ENCODE data around the gene FTSJ3. TPM values are rescaled to one million over a fixed set of nuclear protein-coding genes. Genes with fewer than 3 reads are reported as not detected.

FTSJ3 gene
- total and polyA plus RNA-seq, 2 of the 13 experiments (the other 11 are each of a cell fraction or from before 2014, with no cell fraction given): 26.0 to 64.2 TPM

DNA sequence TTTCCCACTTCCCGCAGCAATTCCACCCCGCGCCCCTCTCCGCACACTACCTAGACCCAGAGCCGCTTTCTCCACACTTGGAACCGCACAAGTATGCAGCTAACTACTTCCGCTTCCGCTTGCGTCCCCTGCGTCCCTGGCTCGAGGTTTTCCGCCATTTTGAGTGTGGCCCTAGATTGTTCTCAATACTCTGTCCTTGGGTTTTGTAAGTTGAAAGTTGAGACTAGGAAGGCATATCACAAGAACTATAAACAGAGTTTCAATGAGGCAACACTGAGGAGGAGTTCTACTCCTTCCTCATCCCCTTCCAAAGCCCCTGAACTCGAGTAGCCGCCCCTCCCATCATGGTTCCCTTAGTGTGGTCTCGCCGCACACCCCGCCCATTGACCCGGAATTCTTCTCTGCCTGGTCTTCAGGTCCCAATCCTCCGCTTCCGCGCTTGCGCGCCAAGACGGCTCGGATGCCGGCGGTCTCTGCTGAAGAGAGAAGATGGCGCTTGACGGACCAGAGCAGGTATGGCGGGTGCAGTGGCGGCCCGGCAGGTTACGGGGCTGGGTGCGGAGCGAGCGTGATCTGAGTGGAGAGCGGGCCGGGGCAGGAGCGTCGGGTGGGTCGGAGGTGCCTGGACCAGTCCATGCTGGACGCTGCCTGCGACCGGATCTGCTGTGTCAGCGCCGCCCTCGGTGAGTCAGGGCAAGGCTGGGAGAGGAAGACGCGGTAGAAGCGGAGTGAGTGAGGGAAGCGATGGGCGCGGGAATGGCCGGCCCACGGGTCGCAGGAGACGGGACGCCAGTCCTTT, at the start of gene FTSJ3, which contains the start of gene PSMC5 (continued):
- TF ChIP-seq, protein P1, sequence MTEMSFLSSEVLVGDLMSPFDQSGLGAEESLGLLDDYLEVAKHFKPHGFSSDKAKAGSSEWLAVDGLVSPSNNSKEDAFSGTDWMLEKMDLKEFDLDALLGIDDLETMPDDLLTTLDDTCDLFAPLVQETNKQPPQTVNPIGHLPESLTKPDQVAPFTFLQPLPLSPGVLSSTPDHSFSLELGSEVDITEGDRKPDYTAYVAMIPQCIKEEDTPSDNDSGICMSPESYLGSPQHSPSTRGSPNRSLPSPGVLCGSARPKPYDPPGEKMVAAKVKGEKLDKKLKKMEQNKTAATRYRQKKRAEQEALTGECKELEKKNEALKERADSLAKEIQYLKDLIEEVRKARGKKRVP (CRISPR knock-in tag; IDR thresholded peaks at IDR 0.05): no peak; a peak in 1 of 4 replicates
- TF ChIP-seq ZNF331 (CRISPR knock-in tag; IDR thresholded peaks at IDR 0.05): peak; percentile 87
- no peak for TF ChIP-seq SMARCE1 (IDR thresholded peaks at IDR 0.05; ENCODE audit: borderline replicate concordance)
- TF ChIP-seq, protein P2, sequence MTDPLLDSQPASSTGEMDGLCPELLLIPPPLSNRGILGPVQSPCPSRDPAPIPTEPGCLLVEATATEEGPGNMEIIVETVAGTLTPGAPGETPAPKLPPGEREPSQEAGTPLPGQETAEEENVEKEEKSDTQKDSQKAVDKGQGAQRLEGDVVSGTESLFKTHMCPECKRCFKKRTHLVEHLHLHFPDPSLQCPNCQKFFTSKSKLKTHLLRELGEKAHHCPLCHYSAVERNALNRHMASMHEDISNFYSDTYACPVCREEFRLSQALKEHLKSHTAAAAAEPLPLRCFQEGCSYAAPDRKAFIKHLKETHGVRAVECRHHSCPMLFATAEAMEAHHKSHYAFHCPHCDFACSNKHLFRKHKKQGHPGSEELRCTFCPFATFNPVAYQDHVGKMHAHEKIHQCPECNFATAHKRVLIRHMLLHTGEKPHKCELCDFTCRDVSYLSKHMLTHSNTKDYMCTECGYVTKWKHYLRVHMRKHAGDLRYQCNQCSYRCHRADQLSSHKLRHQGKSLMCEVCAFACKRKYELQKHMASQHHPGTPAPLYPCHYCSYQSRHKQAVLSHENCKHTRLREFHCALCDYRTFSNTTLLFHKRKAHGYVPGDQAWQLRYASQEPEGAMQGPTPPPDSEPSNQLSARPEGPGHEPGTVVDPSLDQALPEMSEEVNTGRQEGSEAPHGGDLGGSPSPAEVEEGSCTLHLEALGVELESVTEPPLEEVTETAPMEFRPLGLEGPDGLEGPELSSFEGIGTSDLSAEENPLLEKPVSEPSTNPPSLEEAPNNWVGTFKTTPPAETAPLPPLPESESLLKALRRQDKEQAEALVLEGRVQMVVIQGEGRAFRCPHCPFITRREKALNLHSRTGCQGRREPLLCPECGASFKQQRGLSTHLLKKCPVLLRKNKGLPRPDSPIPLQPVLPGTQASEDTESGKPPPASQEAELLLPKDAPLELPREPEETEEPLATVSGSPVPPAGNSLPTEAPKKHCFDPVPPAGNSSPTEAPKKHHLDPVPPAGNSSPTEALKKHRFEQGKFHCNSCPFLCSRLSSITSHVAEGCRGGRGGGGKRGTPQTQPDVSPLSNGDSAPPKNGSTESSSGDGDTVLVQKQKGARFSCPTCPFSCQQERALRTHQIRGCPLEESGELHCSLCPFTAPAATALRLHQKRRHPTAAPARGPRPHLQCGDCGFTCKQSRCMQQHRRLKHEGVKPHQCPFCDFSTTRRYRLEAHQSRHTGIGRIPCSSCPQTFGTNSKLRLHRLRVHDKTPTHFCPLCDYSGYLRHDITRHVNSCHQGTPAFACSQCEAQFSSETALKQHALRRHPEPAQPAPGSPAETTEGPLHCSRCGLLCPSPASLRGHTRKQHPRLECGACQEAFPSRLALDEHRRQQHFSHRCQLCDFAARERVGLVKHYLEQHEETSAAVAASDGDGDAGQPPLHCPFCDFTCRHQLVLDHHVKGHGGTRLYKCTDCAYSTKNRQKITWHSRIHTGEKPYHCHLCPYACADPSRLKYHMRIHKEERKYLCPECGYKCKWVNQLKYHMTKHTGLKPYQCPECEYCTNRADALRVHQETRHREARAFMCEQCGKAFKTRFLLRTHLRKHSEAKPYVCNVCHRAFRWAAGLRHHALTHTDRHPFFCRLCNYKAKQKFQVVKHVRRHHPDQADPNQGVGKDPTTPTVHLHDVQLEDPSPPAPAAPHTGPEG (CRISPR knock-in tag; IDR thresholded peaks at IDR 0.05): peak; percentile 78
- TF ChIP-seq ZNF709 (CRISPR knock-in tag; IDR thresholded peaks at IDR 0.05): peak; percentile 93
- 0 out of 2 replicates have a peak, but pooled peaks have one; percentile 69 for TF ChIP-seq RELA (CRISPR knock-in tag; IDR thresholded peaks at IDR 0.05)
- no peak; the same call in 1 of the 2 replicates for TF ChIP-seq JUNB (CRISPR knock-in tag; IDR thresholded peaks at IDR 0.05; ENCODE audit: borderline replicate concordance)
- TF ChIP-seq NR2F2 (IDR thresholded peaks at IDR 0.05; ENCODE audit: borderline replicate concordance, low read depth): peak; percentile 62; the same call in 1 of the 2 replicates
- no peak; the same call in 1 of the 2 replicates for TF ChIP-seq ZKSCAN8 (CRISPR knock-in tag; IDR thresholded peaks at IDR 0.05; ENCODE audit: borderline replicate concordance)
- peak; percentile 59; the same call in 1 of the 2 replicates for TF ChIP-seq ZNF773 (CRISPR knock-in tag; IDR thresholded peaks at IDR 0.05; ENCODE audit: borderline replicate concordance)
- peak; percentile 59; the same call in 1 of the 2 replicates for TF ChIP-seq TSC22D2 (CRISPR knock-in tag; IDR thresholded peaks at IDR 0.05; ENCODE audit: borderline replicate concordance)
- peak; percentile 9; the same call in 1 of the 2 replicates for TF ChIP-seq ZNF83 (CRISPR knock-in tag; IDR thresholded peaks at IDR 0.05; ENCODE audit: borderline replicate concordance)
- TF ChIP-seq ISX (CRISPR knock-in tag; conservative IDR thresholded peaks at IDR 0.05): no peak
- no peak; the same call in 1 of the 2 replicates for TF ChIP-seq MNT (IDR thresholded peaks at IDR 0.05)
- TF ChIP-seq KLF16 (CRISPR knock-in tag; IDR thresholded peaks at IDR 0.05): no peak
- TF ChIP-seq TOPORS (CRISPR knock-in tag; IDR thresholded peaks at IDR 0.05): peak; percentile 80; the same call in 1 of the 2 replicates
- peak; percentile 46; the same call in 1 of the 2 replicates for TF ChIP-seq DPF2 (CRISPR knock-in tag; IDR thresholded peaks at IDR 0.05; ENCODE audit: borderline replicate concordance, low read depth)
- TF ChIP-seq ZNF451 (CRISPR knock-in tag; IDR thresholded peaks at IDR 0.05): peak; percentile 98
- peak; percentile 44; the same call in 1 of the 2 replicates for TF ChIP-seq NFE2 (CRISPR knock-in tag; IDR thresholded peaks at IDR 0.05)
- peak; percentile 87 for TF ChIP-seq POLR2AphosphoS2 (IDR thresholded peaks at IDR 0.05; ENCODE audit: low read depth, low read length)

Measured in HepG2 (cell line).